GM10266 (cell line): ENCODE measurements around the gene FOXA1.

Source experiments
- DNase-seq: peaks from one replicate; pipeline ENCODE4 v3.0.0; 2012; ENCODE audit errors: extremely low spot score
- CTCF ChIP-seq: IDR thresholded peaks from 2 replicates; pipeline ENCODE4 v1.5.1; 2012; ENCODE audit warnings: mild to moderate bottlenecking, low read depth; ENCODE audit not compliant: control insufficient read depth, insufficient read depth; ENCODE audit errors: missing control alignments

FOXA1 gene

GRCh38 chr14:37601865-37602264, 6.8 kb upstream of the FOXA1 start:
- DNase-seq: no peak
- no peak for TF ChIP-seq CTCF

- no peak for DNase-seq
- TF ChIP-seq CTCF: no peak
Observed at GRCh38 chr14:37600880-37601741, 6.1 kb upstream of the FOXA1 start.

- TF ChIP-seq CTCF: no peak
- DNase-seq: no peak
Observed at GRCh38 chr14:37599507-37600368, 4.7 kb upstream of the FOXA1 start.

- DNase-seq: no peak
- TF ChIP-seq CTCF: no peak
Observed at GRCh38 chr14:37598747-37599506, 3.9 kb upstream of the FOXA1 start.

- TF ChIP-seq CTCF: no peak
- DNase-seq: peak; percentile 16
Observed at GRCh38 chr14:37597914-37598746, 3.1 kb upstream of the FOXA1 start.

- TF ChIP-seq CTCF: no peak
- peak; percentile 22 for DNase-seq
Observed at GRCh38 chr14:37597538-37597913, 2.5 kb upstream of the FOXA1 start.
